ENCODE results near the gene ENTPD1.

Gene ENTPD1

GRCh38 chr10:95833042-95833610 lies 77.2 kb downstream of the ENTPD1 start:
- no peak for DNase-seq

- DNase-seq = no peak
These were observed 78.4 kb downstream of the ENTPD1 start for GRCh38 chr10:95834406-95834805.

- no peak for DNase-seq
These were observed 79.3 kb downstream of the ENTPD1 start for GRCh38 chr10:95835149-95835860.

DNA sequence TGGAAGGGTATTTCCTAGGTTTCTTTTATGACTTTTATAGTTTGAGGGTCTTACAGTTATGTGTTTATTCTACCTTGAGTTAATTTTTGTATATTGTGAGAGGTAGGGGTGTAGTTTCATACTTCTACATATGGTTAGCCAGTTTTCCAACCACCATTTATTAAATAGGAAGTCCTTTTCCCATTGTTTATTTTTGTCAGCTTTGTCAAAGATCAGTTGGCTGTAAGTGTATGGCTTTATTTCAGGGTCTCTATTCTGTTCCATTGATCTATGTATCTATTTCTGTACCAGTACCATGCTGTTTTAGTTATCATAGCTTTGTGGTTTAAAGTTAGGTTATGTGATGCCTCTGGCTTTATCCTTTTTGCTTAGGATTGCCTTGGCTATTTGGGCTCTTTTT lies 79.9 kb downstream of the ENTPD1 start:
- no peak for DNase-seq

DNA sequence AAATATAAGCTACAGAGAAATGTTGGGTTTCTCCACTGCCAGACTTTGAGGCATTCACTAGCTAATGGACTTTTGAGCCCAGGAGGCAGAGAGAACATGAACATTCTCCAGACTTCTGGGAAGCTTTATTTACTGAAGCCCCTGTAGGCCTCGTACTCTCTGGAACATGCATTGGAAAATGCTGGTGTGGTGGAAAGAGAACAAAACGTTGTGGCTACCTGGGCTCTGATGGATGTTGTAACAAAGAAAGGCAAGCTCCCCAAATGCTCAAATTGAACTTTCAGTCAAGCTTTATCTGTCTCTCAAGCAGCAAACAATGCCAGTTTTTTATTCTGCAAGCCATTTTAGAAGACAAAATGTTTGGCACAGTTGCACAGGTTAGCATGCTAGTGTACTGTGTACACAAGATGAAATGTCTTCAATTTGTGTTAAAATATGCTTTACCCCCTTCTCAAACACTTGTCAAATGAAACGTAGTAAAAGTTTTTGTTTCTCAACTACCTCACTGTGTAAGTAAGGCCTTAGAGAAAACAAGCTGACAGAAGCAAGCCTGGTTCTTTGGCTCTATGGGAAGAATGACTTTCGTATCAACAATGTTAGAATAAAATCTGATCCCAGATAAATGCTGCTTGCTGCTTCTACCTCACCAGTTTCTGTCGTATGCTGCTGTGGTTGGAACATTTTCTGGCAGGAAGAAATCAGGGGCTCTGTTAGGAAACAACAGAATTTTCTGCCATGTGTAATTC lies 80.8 kb downstream of the ENTPD1 start:
- no peak for DNase-seq

GRCh38 chr10:95837356-95837776 lies 81.4 kb downstream of the ENTPD1 start:
- no peak for DNase-seq

DNA sequence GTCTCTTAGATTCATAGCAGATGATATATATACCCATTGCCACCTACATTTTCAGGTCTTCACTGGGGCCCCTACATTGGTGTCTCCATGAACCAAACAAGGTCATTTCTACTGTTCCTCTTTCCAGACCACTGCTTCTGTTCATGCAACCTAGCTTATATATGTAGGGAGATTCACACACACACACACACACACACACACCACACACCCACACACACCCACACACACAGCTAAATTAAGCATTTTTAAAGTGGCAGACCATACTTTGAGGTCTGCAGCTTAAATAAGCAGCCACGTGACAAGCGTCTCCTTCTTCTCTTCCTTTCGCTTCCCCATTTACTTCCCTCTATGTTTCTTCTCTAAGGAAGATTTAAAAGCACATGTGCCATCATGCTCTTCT lies 81.8 kb downstream of the ENTPD1 start:
- no peak for DNase-seq

GRCh38 chr10:95840121-95840520 lies 84.2 kb downstream of the ENTPD1 start:
- no peak for DNase-seq

GRCh38 chr10:95840681-95841080 lies 84.7 kb downstream of the ENTPD1 start:
- no peak for DNase-seq

DNA sequence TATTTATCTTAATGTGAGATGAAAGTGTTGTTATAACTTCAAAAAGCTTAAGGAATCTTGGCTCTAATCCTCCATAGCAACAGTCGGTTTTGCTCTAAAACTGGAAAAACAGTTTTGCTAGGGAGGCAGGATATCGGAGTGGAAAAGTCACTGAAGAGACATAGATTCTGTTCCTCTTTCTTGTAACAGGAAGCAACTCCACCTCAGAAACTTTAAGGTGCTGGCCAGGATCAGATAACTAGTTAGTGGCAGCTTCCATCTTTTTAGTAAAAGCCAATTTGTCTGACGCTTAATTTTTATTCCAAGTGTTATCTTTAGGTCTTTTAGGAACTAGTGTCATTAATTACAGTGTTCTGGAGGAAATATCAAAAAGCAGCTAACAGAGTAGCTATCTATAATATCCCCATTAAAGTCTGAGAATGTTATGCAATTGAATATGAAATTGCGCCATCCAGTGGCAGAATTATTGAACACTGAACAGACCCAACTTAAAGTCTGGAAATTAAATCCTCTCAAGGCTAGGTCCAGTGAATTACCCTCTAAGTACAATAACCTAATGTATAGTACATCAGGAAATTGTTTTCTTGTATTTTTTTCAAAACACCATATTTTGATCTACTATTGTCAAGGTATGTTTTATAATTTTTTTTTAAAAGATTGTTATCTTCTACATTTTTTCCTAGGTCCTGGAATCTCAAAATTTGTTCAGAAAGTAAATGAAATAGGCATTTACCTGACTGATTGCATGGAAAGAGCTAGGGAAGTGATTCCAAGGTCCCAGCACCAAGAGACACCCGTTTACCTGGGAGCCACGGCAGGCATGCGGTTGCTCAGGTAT lies 85.9 kb downstream of the ENTPD1 start:
- peak in 1 of 4 experiments; percentile 7 for DNase-seq

DNA sequence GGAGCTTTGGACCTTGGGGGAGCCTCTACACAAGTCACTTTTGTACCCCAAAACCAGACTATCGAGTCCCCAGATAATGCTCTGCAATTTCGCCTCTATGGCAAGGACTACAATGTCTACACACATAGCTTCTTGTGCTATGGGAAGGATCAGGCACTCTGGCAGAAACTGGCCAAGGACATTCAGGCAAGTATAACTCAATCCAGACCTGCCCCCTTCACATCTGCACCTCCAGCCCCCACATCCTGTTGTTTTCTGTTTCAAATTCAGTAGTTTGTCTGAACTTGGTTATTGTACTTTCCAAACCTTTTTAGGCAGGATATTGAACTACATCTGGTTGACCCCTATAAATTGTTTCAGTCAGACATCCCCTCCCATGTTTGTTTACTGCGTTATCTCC lies 89.4 kb downstream of the ENTPD1 start:
- no peak for DNase-seq

DNA sequence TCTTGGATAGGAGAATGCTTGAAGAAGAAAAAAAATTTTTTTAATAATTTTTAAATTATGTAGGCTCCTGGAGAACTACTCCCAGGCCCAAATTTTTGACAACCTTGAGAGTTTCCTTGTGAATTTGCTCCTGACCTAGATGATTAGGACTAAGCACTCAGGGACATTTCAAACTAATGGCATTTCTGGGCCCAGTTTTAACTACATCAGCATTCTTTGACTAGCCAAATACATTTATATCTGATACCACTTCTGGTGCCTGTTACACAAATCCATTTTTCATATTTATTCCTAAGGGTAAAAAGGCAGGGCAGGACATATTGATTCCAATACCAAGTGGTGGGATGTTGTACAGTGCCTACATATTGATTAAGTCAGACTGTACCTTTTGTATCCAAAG lies 91.0 kb downstream of the ENTPD1 start:
- DNase-seq = no peak

- DNase-seq = no peak
These were observed 92.9 kb downstream of the ENTPD1 start for GRCh38 chr10:95848841-95849240.

GRCh38 chr10:95850791-95851190 lies 94.8 kb downstream of the ENTPD1 start:
- no peak for DNase-seq

DNA sequence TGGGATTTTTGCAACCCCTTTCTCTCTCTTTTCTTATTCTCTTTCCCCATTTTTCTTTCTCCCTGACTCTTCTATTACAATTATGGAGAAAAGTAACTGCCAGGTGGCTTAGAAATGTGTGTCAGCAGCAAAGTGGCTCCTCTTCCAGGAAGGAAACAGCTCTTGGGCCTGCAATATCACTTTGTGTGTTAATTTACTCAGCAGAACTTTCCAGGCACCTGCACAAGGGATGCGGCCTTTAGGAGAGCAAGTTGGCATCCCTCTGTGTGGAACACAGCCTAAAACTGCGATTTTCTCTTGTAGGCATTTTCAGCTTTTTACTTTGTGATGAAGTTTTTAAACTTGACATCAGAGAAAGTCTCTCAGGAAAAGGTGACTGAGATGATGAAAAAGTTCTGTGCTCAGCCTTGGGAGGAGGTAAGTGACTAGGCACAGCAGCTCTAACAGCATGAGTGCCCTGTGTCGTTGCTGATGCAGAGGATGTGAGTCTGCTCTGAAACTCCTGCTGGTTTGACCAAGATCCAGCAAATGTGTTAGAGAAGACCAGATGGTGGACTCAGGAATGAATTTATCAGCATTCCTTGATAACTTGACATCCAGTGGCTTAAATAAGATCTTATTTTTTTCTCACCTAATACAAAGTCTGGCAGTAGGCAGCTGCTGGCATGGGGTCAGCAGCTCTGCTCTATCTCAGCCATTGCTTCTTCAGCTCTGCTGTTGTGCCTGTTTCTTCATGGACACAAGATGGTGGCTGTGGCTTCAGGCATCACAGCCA lies 104.4 kb downstream of the ENTPD1 start:
- no peak for DNase-seq

DNA sequence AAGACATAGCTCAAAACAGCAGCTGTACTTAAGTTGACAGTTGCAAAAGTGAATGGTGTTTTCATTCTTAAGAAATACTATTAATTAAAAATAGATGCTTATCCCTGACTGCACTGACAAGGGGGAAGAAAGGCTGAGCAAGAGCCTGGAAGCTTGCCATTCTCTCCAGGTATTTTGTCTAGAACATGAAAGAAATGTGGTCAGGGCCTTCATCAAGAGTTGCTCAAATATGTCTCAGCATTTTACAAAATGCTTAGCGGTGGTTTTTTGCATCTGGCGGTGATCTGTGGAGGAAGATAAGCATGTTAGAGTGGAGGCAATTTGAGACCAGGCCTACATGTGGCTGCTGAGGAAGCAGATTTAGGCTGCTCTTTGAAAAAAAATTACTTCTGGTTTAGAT lies 105.4 kb downstream of the ENTPD1 start:
- DNase-seq = no peak

DNA sequence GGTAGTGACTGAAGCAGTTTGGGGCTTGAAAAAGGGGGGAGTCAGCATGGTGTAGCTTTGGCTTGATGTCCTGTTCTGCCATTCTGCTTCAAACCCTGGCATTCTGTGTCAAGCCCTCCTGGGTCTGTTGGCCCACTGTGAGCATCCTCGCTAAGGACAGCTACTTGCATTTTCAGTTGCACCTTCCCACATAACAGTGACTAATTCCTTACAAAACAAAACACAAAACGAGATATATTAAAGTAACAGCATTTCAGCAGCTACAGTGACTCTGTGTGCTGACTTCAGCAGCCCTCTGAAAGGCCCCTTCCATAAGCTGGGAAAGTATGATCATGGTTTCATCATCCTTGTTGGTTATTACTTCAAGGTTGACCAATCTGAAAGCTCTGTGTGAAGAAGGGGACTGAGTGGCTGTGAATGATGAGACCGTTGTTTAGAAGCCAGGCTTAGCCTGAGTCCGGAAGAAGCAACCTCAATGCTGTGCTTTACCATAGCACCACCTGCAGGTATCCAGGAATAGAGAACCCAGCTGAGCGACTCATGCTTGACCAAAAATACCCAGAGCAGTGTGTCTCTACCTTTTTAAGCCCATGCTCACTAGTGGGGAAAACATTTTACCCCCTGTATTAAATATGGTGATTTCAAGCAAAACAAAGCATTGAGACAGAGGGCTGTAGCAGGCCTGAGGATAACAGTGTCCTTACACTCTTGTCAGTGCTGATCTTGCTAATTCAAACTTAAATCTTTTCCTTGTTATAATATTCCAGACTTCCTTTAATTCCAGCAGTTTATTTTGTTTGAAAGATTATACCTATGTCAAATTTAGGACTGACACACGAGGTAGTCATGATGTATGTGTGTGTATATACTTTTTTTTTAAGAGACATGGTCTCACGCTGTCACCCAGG lies 109.2 kb downstream of the ENTPD1 start:
- DNase-seq = no peak

GRCh38 chr10:95865814-95866466 lies 110.0 kb downstream of the ENTPD1 start:
- DNase-seq = no peak

DNA sequence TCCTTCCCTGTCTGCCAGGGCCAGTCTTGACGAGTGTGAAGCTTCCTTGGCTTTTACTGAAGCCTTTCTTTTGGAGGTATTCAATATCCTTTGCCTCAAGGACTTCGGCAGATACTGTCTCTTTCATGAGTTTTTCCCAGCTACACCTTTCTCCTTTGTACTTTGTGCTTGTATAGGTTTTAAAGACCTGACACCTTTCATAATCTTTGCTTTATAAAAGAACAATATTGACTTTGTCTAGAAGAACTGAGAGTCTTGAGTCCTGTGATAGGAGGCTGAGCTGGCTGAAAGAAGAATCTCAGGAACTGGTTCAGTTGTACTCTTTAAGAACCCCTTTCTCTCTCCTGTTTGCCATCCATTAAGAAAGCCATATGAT lies 110.5 kb downstream of the ENTPD1 start:
- no peak for DNase-seq

DNA sequence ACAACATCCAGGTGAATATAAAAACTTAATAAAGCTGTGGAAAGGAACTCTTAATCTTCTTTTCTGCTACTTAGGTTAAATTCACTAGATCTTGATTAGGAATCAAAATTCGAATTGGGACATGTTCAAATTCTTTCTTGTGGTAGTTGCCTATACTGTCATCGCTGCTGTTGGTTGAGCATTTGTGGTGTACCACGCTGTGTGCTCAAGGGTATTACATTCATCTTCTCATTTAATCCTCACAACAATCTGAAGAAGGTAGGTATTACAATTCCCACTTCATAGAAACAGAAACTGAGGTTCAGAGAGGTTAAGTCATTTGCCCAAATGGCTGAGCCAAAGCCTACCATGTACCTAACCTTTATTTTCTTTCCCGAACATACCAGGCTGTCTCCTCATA lies 111.9 kb downstream of the ENTPD1 start:
- no peak for DNase-seq

DNA sequence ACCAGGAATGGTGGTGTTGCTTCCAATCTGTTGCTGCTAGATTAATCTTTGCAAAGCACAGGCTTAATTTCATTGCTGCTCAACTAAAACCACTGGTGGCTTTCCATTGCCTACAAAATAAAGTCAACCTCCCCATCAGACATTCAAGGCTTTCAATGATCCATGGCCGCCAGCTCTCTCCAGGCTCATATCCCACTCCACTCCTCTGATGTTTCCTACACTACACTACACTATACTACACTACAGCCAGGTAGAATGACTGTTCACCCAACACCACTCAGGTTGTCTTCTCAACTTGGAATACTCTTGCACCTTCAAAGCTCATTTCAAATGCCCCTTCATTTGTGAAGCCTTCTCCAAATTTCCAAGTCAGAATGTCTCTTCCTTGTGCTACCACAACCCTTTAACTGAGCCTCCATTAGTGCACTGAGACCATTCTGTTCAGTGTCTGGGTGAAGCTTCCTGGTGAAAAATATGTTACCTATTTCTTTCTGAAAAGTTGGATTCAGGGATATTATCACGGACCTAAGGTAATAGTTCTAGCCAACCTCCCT lies 116.3 kb downstream of the ENTPD1 start:
- DNase-seq = no peak
